Activated T-cell treated with anti-CD3 and anti-CD28 coated beads, Interleukin-2, amount 50 U/mL, for 48 hours (primary cell): ENCODE data around the gene TNIP2.
"Not testable (repeated sequence)": the region's sequence is repeated elsewhere in the genome, so short reads cannot be mapped to it uniquely, and the experiment has no call there.

Experiments used
- DNase-seq, 2 experiments: peaks; one replicate each; pipeline ENCODE4 v3.0.0-alpha.2; 2020

The TNIP2 gene

DNA sequence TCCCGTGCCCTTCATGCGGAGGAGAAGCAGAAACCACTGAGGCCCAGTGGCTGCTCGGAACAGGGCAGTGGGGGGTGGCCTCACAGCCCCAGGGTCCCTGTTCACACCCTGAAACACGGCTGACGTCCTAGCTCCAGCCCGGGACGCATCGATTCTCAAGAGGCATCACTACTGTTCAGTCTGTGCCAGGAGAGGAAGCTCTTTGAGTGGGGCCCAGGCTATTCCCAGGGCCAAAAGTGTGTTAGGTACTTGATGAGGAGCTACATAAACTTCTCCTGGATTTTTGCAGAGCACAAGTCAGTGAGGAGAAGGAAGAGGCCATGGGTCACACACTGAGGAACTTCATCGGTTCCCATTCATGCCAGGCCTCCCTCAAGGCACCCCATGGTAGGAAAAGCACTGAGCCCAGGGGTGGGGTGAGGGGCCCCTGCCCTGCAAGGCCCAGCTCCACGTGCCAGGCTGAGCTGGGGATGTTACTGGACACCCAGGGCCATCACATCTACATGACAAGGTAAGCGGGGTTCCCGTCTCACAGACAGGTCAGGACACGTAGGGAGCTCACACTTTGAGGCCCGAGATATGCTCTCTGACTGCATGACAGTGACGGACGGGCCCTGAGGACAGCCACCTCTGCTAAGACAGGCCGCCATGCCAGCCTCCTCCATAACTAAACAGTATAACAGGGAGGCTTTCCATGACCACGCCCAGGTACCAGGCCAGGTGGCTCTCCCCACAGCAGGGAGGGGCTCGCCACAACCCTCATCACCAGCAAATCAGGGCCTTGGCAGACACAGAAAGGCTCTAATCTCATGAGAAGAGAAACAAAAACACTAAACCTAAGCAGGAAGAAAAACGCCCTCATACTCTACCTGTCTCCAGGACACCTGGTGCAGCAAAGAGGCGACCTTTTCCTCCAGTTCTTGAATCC, 12.4 kb downstream of the TNIP2 start:
- no peak for DNase-seq

DNA sequence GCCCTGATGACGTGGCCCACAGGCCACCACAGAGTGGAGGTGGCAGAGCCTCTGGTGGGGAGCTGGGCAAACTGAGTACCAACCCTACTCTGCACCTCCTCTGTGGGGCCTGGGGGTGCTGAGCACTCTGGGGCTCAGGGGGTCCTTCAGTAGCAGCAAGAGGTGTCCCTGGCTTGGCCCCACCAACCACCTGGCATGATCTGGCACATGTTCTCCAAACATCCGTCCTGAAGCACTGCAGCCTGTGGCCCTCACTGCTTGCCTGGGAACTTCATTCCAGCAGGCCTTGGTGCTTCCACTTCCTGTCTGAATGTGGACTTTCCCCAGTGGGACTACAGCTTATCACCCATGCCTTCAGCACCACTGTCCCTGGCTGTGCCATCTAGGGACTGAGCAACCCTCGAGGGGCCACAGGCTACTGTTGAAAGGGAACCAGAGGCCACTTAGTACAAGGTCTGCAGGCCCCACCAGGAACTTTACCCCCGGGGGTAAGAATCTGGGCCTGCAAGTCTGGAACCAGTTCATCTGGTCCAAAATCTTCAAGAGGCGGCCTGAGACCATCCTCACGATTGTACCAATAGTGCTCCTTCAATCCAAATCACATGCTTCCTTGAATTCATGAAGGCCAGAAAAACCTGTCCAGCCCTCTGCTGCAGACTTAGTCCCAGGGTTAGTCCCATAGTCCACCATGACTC, 13.2 kb downstream of the TNIP2 start:
- DNase-seq = no peak

DNA sequence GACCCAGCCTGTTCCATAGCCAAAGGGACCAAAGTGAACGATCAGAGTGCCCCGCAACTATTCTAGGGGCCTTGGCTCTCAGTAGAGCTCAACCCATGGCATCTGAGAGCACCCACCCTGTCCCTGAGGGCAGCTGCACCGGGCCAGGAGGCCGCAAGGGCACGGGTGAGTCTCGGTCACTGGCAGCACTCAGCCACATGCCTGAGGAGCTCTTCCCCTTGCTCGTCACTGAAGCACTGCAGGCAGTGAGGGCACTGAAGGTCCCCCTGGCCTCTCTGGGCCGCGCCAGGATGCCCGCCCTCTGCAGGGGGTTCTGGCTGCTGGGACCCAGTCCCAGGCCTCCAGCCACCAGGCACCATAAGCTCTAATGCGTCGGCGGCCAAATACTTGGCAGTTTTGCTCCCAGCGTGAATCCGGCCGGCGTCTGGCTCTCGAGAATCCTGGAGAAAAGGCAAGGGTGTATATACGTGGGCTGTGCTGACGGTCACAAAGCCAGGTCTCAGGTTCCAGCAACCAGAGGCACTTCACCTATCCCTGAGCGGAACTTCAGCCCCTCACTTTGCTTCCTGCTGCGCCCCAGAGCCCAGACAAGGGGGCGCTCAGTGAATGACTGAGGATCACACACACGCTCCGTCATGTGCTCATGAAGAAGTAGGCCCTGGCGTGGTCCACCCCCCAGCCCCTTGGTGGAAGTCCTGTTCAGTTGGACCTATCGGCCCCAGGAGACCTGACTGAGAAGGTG, 13.9 kb downstream of the TNIP2 start:
- DNase-seq = no peak

DNA sequence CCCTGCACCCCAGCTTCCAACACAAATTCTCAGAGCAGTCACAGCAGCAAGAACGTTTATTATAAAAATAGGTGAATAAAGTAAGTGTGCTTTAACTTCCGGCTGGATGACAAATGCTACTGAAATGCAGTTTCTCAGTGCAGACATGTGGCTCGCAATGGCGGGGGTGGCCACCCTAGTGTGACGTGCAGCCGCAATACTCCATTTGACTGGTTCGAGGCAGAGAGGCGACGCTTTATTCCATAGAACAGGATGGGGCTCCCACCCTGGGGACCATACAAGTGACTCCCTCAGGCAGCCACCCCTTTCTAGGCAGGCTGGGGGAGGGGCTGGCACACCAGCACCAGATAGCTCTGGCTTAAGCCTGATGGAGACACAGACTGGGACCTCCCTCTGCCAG, 14.5 kb downstream of the TNIP2 start:
- no peak for DNase-seq

DNA sequence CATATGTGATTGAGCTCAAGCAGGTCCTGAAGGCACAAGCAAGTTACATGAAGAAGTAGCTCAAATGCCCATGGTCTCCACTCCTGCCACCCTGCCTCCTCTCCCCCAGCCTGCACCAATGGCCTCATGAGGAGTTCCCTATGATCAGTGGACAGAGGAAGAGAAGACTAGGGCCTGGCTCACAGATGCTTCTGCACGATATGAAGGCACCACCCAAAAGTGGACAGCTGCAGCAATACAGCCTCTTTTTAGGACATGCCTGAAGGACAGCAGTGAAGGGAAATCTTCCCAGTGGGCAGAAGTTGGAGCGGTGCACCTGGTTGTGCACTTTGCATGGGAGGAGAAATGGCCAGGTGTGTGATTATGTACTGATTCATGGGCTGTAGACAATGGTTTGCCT, 17.8 kb downstream of the TNIP2 start:
- DNase-seq = not testable (repeated sequence)

DNA sequence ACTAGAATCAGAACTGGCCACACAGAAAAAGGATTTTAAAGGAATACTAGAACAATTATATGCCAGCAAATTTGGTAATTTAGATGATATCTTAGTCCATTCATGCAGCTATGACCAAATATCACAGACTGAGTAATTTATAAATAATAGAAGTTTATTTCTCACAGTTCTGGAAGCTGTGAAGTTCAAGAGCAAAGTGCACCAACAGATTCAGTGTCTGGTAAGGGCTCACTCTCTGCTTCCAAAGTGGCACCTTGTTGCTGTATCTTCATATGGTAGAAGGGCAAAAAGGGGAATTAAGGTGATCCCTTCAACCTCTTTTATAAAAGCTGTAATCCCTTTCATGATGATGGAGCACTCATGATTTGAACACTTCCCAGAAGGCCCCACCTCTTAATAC, 20.3 kb downstream of the TNIP2 start:
- no peak for DNase-seq

DNA sequence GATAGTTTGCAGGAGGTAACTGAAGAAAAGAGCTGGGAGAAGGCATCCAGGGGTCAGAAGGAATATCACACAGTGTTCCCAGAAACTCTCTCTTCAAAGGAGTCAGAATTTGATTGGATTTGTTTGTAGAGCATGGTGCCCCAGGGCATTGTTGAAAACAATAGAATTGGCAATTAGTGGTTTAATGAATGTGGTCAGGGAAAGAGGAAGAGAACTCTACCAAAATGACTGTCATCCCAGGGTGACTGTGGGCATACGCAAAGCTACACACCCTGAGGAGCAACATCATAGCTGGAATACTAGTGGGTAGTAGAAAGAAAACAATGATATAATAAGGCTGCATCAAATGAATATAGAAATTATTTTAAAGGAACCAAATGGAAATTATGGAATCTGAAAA, 21.5 kb downstream of the TNIP2 start:
- no peak for DNase-seq

DNA sequence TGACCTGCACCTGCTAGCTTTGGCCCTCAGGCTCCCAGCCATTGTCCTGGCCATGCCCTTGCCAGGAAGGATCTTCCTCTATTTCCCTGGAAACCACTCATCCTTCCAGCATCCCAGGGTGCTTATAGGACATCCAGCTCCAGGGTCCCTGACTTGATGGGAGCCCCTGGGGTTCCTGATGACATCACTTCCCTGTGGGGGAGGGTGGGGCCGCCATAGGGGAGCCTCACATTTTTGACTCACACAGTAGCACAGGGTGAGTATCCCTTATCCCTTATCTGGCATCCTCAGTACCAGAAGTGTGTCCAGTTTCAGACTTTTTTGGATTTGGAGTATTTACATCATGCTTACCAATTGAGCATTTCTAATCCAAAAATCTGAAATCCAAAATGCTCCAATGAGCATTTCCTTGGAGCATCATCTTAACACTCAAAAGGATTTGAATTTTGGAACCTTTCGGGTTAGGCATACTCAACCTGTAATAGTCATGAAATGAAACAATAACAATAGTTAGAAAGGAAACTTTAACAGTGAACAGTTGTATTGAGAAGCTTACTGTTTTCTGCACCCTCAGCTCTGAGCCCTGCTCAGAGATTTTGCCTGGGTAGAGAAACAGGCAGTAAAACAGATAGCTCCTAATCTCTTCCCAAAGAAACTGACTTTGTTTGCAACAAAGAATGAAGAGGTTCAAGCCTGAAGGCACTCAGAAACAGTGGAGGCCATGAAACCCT, 22.1 kb downstream of the TNIP2 start:
- DNase-seq = no peak

DNA sequence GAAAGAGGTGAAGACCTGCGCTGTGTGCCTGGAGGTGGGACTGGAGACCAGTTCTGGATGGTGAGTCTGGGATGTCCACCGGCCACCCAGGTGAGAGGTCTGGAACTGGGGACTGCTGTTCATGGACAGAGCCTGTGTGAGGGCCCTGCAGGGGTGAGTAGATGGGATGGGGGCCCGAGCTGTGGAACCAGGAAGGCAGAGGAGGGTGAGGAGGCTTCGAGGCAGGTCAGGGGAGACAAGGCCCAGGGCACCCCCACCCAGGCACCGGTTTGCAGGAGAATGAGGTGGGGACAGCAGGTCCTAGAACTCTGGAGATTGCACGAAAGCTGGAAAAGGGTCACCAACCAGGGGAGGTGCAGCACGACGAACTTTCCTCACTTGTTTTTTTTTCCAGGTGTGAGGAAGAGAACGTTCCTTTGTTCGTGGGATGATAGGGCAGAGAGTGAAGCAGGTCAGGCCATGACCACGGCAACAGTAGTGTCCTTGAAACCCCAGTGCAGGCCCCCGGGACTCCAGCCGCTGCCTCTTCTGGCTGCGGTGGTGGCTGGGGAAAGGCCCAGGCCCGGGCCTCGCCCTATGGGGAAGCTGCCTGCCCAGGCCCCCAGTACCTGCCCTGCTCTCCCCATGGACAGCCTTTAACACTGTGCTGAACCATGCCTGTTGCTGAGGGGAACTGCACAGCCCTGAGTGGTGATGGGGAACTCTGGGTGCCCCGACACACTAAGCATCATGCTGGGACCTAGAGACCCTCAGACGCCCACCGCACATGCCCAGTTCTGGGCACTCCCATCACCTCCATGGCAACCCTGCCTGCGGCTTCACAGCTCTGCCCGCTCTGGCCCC, 22.9 kb downstream of the TNIP2 start:
- DNase-seq = no peak

DNA sequence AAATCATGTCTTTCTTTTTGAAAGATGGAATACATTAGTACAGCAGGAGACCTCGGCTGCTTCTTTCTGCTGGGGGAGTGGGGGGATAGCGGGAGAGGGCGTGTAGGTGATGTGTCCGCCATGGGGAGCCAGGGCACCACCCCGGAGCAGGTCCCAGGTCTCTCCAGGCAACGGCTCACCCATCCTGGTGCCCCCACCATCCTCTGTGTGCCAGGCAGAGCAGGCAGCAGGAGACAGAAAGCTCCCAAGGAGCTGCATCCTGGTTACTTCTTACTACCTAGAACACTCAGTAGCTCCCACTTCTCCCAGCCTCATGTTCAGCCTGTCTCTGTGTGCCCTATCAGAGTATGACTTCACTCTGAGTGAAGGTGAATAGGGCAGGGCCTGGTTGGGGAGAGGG, 23.6 kb downstream of the TNIP2 start:
- DNase-seq = no peak

DNA sequence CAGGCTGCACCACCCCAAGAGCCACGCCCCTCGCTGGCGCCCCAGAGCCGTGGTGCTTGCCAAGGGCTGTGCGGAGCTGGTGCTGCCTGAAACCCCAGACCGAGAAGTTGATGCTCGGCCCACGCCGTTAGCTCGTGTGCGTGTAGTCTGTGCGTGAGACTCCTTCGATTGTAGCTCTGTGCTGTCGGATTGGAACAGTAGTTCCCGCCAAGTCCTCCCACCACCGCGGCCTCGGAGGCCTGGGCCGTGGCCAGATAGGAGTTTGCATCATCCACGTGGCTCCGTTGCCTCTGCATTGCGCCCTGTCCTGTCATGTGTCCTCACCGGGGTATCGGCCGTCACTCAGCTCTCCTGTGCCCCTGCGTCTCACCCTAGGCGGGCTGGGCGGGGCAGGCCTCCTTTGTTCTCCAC, 24.2 kb downstream of the TNIP2 start:
- no peak for DNase-seq

DNA sequence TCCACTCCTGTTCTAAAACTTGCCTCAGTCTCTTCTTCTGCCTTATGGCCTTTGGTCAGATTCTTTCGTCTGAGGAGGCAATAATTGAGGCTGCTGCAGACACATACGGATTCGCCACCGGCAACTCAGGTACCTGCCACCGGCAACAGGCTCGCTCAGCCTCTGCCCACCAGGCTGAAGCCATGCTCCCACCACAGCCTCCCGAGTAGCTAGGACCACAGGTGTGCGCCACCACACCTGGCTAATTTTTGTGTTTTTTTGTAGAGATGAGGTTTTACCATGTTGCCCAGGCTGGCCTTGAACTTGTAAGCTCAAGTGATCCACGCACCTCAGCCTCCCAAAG, 26.6 kb downstream of the TNIP2 start:
- DNase-seq = no peak

DNA sequence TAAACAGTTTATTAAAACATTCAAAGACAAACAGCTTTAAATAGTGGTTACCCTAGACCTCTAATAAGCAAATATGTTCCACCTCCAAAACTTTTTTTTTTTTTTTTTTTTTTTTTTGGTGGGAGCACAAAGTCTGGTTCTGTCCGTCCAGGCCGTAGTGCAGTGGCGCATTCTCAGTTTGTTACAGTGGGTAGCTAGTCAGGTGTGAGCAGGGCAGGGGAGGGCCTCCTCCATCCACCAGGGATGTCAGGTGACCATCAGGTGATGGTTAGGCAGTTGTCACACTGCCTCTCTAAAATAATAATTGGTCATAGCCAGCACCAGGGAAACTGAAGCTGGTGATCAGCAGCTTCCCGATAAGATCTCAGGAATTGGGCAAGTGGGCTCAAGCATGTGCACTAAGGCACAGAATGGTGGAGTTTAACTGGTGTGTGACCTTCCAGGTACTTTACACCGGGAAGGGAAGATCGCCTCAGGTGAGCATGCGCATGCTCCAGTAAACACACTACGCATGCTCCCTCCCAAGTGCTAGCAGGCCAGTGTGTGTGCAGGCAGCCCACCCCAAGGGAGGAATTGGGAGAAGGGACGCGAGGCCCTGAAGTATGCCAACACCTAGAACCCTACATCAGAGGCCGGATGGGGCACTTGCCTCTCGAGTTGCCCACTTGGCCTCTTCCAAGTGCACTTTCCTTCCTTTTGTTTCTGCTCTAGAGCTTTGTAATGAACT, 27.2 kb downstream of the TNIP2 start:
- DNase-seq = no peak

DNA sequence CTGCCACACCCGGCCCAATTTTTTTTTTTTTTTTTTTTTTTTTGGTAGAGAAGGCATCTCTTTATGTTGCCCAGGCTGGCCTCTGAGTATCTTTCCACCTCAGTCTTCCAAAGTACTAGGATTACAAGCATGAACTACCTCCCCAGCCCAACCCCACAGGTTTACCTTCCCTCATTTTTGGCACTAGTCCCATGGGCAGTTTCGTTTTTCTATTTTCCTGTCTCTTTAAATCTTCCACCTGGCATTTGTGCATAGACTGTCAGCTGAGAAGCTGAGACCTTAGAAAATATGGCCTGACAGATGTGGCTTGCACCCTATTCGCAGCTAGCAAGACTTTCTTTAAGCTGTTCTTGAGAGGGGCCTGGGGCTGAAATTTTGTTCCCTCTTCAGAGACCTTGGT, 27.9 kb downstream of the TNIP2 start:
- DNase-seq = no peak

DNA sequence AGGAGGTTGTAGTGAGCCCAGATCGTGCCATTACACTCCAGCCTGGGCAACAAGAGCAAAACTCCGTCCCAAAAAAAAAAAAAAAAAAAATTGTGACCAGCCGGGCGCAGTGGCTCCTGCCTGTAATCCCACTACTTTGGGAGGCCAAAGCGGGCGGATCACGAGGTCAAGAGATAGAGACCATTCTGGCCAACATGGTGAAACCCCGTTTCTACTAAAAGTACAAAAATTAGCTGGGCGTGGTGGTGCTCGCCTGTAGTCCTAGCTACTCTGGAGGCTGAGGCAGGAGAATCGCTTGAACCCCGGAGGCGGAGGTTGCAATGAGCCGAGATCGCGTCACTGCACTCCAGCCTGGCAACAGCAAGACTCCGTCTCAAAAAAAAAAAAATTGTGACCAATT, 29.3 kb downstream of the TNIP2 start:
- not testable (repeated sequence) for DNase-seq

DNA sequence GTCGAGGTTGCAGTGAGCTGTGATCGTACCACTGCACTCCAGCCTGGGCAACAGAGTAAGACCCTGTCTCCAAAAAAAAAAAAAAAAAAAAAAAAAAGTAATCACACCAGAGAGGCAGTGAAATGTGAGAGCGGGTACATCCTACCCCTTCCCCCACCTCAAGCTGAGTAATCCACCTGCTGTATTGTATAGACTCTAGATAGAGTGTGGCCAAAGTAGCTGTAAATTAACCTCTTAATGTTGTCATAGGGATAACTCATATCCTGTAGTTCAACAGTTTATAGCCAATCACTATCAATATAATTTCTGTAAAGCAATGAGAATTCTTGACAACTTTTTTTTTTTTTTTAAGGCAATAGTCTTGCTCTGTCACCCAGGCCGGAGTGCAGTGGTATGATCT, 30.8 kb downstream of the TNIP2 start:
- no peak for DNase-seq

DNA sequence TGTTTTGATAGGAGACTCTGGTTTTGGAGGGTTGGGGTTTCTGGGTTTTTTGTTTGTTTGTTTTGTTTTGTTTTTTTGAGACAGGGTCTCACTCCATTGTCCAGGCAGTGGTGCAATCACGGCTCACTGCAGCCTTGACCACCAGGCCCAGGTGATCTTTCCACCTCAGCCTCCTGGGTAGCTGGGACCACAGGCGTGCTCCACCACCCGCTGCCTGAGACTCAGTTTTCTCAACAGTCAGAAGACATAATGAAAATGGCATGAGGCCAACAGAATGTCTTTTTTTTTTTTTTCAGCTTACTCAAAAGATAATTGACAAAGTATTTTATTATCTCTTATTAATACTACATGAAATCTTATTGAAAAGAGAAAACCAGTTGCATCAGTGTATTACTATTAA, 32.4 kb downstream of the TNIP2 start:
- no peak for DNase-seq

DNA sequence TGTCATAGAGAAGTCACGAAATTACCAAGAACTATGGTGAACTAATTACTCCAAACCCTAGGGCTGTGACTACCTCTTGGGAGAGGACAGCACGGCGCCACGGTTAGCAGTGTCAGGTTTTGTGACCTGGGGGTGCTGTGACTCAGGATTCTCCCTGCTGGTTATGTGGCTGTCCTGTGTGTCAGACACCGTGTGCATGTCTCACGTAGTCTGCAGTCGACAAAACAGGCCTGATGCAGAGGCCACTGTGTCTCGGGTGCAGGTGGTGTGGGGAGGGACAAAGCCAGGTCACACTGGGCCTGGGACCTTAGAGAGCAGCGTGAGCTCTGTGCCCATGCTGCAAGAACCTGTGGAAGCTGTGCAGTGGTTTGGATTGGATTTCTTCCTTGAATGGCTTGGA, 34.1 kb downstream of the TNIP2 start:
- DNase-seq = no peak

DNA sequence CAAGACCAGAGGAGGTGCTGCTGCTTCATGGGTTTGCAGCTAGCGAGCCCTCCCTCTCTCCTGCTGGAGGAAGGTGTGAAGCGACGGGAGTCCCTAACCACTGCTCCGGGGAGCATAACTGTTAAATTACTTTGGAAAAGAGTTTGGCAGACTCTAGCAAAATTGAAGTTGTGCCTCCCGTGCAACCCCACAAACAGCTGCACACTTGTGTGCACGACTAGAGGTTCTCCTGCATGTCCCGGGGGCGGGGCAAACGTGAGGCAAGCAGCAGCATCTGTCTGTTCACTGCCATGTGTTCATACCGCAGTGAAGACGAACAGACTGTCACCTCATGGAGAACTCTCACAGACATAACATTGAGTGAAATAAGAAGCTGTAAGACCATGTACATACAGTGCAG, 34.5 kb downstream of the TNIP2 start:
- DNase-seq = no peak

DNA sequence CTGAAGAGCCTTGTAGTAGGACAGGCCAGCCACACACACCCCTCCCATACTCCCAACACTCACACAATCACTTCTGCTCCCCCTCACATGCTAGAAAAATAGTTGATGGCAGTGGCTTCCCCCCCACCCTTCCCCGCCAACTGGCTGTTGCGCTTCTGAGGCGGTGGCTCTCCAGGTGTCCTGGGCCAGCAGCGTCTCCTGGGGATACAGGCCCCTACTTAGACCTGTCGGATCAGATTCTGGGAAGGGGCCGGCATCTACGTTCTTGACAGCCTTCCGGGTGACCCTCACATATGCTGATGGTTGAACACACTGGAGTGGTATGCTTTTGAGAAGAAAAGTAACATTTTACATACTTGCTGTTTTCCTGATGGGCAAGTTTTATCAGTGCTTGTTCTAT, 39.9 kb downstream of the TNIP2 start:
- no peak for DNase-seq

DNA sequence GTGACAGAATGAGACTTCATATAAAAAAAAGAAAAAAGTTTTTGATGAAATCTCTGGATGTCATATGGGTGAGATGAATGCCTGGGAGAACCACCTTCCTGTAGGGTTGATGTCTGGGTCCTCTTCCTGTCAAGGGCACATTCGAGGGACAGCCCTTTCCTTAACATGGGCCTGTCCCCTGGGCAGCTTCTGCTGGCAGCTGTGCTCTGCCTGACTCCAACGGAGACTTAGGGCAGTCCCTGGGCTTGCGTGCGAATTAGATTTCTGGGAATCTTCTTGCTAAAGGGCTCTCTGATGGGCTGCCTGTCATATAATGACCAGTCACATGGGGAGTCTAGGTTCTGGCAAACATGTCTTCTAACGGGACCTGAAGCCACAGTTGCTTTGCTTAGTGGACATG, 40.7 kb downstream of the TNIP2 start:
- no peak for DNase-seq
